OCI-LY3 (cell line): ENCODE measurements around the gene SPOCK3.

Experiments used
- H2AFZ ChIP-seq: fragments of 200-600, 300-600 bp; shearing (Covaris generic); 2 replicates; pipeline ENCODE4 v1.6.0; 2014; ENCODE audit warnings: antibody characterized with exemption, low read depth, low read length
- H3K27ac ChIP-seq: fragments of 200-600, 300-600 bp; sonication (generic); 2 replicates; pipeline ENCODE4 v1.5.1; 2014; ENCODE audit warnings: mild to moderate bottlenecking, low read length, moderate library complexity, mixed read lengths
- H3K27me3 ChIP-seq: fragments of 200-600, 300-600 bp; sonication (generic); 2 replicates; pipeline ENCODE4 v1.6.1; 2014; ENCODE audit warnings: low read depth, low read length, mixed read lengths
- H3K36me3 ChIP-seq: fragments of 200-600, 300-600 bp; sonication (generic); replicated peaks from 2 replicates; pipeline ENCODE3; 2014; ENCODE audit warnings: low read depth, low read length, mixed read lengths
- H3K4me1 ChIP-seq: fragments of 300-600, 200-600 bp; sonication (generic); 2 replicates; pipeline ENCODE4 v1.6.1; 2014; ENCODE audit warnings: low read length, mixed read lengths
- H3K4me2 ChIP-seq: fragments of 200-600, 300-600 bp; sonication (generic); 2 replicates; pipeline ENCODE4 v1.6.1; 2014; ENCODE audit warnings: low read length, mixed read lengths
- H3K4me3 ChIP-seq: fragments of 300-600, 200-600 bp; sonication (generic); 2 replicates; pipeline ENCODE4 v1.5.1; 2014; ENCODE audit warnings: antibody characterized with exemption, mild to moderate bottlenecking, low read length, moderate library complexity
- H3K79me2 ChIP-seq: fragments of 300-600, 200-600 bp; shearing (Covaris generic); 2 replicates; pipeline ENCODE4 v1.6.1; 2014; ENCODE audit warnings: mild to moderate bottlenecking, low read length, mixed read lengths
- H3K9ac ChIP-seq: fragments of 300-600, 200-600 bp; shearing (Covaris generic); 2 replicates; pipeline ENCODE4 v1.6.0; 2014; ENCODE audit warnings: mild to moderate bottlenecking, low read length, moderate library complexity
- H3K9me3 ChIP-seq: fragments of 200-600, 300-600 bp; shearing (Covaris generic); 2 replicates; pipeline ENCODE4 v1.6.1; 2014; ENCODE audit warnings: low read length, mixed read lengths; ENCODE audit not compliant: insufficient read depth
- H4K20me1 ChIP-seq: fragments of 200-600, 300-600 bp; sonication (generic); 2 replicates; pipeline ENCODE4 v1.6.1; 2016; ENCODE audit warnings: low read length, mixed read lengths; ENCODE audit not compliant: insufficient read depth
- EZH2phosphoT487 ChIP-seq: fragments of 200-600 bp; shearing (Covaris generic); IDR thresholded peaks from 2 replicates; pipeline ENCODE4 v1.6.1; 2018; ENCODE audit warnings: antibody characterized with exemption, mixed run types, low read depth
- TF ChIP-seq, protein P1 (sequence below): fragments of 200-600, 300-600 bp; sonication (generic); IDR thresholded peaks from 2 replicates; pipeline ENCODE4 v1.5.1; 2014; ENCODE audit warnings: antibody characterized with exemption, low read length, low read depth

The SPOCK3 gene

DNA sequence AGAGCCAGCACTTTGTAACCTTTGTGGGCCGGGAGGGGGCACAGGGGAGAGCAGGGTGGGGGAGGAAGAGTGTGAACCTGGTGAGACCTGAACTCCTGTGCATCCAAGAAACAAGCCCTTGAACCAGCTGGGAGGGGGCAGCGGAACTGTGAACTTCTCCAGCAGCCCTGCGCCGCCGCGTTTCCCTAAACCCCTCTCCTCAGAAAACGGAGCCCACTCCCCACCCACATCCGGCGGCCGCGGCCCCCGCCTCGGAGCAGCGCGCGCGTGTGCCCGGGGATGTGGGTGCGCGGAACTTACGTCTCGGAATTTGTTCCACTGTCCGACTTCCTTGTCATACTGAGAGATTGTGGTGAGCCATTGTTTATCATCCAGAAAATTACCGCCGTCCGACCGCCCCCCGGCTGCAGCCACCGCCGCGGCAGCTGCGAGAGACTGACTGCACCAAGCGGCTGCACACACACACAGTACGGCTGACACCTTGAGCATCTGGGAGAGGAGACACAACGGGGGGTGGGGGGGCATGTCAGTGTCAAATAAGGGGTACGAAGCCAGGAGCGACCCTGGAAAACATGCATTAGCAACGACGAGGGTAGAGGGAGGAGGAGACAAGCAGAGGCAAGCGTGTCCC, 494 bp downstream of the SPOCK3 start:
- Histone ChIP-seq H3K9me3 (no peaks in the 10 kb centered on the region), H3K79me2 (no peaks in the 10 kb centered on the region), H3K36me3 (no peaks in the 10 kb centered on the region), H3K27me3 (peaks cover 39% of the 10 kb centered on the region), H3K4me3 (peak overlapping the region; percentile 86), H3K4me1 (peaks cover 7% of the 10 kb centered on the region), H2AFZ (peak overlapping the region; percentile 37), H3K4me2 (peak overlapping the region; percentile 92), H3K27ac (no peak overlapping the region), H4K20me1 (no peaks in the 10 kb centered on the region), H3K9ac (peak overlapping the region; percentile 53)
- TF ChIP-seq EZH2phosphoT487: no peak
- TF ChIP-seq, protein P1, sequence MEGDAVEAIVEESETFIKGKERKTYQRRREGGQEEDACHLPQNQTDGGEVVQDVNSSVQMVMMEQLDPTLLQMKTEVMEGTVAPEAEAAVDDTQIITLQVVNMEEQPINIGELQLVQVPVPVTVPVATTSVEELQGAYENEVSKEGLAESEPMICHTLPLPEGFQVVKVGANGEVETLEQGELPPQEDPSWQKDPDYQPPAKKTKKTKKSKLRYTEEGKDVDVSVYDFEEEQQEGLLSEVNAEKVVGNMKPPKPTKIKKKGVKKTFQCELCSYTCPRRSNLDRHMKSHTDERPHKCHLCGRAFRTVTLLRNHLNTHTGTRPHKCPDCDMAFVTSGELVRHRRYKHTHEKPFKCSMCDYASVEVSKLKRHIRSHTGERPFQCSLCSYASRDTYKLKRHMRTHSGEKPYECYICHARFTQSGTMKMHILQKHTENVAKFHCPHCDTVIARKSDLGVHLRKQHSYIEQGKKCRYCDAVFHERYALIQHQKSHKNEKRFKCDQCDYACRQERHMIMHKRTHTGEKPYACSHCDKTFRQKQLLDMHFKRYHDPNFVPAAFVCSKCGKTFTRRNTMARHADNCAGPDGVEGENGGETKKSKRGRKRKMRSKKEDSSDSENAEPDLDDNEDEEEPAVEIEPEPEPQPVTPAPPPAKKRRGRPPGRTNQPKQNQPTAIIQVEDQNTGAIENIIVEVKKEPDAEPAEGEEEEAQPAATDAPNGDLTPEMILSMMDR: peak; percentile 24

- Histone ChIP-seq H3K79me2 (no peaks in the 10 kb centered on the region), H3K9me3 (no peaks in the 10 kb centered on the region), H3K27ac (no peak overlapping the region), H3K27me3 (peaks cover 39% of the 10 kb centered on the region), H3K4me2 (peak overlapping the region; percentile 92), H3K36me3 (no peaks in the 10 kb centered on the region), H4K20me1 (no peaks in the 10 kb centered on the region), H3K4me3 (peak overlapping the region; percentile 86), H3K9ac (peak overlapping the region; percentile 53; the same call in 1 of the 2 replicates), H3K4me1 (peaks cover 7% of the 10 kb centered on the region), H2AFZ (peak overlapping the region; percentile 37; the same call in 1 of the 2 replicates)
- no peak for TF ChIP-seq EZH2phosphoT487
- TF ChIP-seq, protein P1: no peak
Observed at GRCh38 chr4:167232805-167233684, 1.2 kb downstream of the SPOCK3 start.

- Histone ChIP-seq H3K9ac (no peak overlapping the region), H3K27ac (no peak overlapping the region), H3K27me3 (peaks cover 31% of the 10 kb centered on the region), H4K20me1 (no peaks in the 10 kb centered on the region), H3K9me3 (no peaks in the 10 kb centered on the region), H3K79me2 (no peaks in the 10 kb centered on the region), H3K4me1 (peaks cover 7% of the 10 kb centered on the region), H2AFZ (no peak overlapping the region), H3K4me3 (no peak overlapping the region), H3K4me2 (no peak overlapping the region), H3K36me3 (no peaks in the 10 kb centered on the region)
- TF ChIP-seq, protein P1: no peak
- no peak for TF ChIP-seq EZH2phosphoT487
Observed at GRCh38 chr4:167230744-167231143, 3.5 kb downstream of the SPOCK3 start.

DNA sequence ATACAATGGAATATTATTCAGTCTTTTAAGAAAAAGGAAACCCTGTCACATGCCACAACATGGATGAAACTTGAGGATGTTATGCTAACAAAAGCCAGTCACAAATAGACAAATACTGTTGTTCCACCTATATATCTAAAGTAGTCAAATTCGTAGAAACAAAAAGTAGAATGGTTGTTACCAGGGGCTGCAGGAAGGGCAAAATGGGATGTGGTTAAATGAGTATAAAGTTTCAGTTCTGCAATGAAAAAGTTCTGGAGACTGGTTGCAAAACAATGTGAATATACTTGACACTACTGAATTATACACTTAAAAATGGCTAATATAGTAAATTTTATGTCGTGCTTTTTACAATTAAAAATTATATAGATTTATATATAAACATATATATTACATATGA, 12.2 kb downstream of the SPOCK3 start:
- H3K27me3 ChIP-seq: no peaks in the 10 kb centered on the region
- H2AFZ ChIP-seq: no peak overlapping the region
- H3K9ac ChIP-seq: no peak overlapping the region
- H3K4me3 ChIP-seq: 0 out of 2 replicates have a peak overlapping the region, but pooled peaks have one; percentile 4
- H4K20me1 ChIP-seq: no peaks in the 10 kb centered on the region
- no peaks in the 10 kb centered on the region for H3K36me3 ChIP-seq
- H3K4me1 ChIP-seq: peaks cover 10% of the 10 kb centered on the region
- H3K79me2 ChIP-seq: no peaks in the 10 kb centered on the region
- H3K27ac ChIP-seq: no peak overlapping the region
- H3K4me2 ChIP-seq: peak overlapping the region; percentile 33
- no peaks in the 10 kb centered on the region for H3K9me3 ChIP-seq
- TF ChIP-seq, protein P1: no peak
- no peak for TF ChIP-seq EZH2phosphoT487
